WTC11 (cell line): ENCODE data around the gene CNPY4. TPM values are rescaled to one million over a fixed set of nuclear protein-coding genes. Genes with fewer than 3 reads are reported as not detected.

Source experiments
- ATAC-seq: fragments of 200-7000 bp; cut with Tn5 transposase; 2 replicates; pipeline ENCODE4 v1.10.0; 2021; ENCODE audit warnings: mild to moderate bottlenecking, moderate library complexity
- CTCF ChIA-PET: fragments of 300-600 bp; sonication (Branson Sonifier 250); formaldehyde crosslinking; loops from one replicate; lab custom pipeline; 2021; ENCODE audit warnings: antibody characterized with exemption; lab: Charles Lee
- POLR2A ChIA-PET: fragments of 350-600 bp; sonication (Branson Sonifier 250); formaldehyde crosslinking; loops from one replicate; lab custom pipeline; 2021; ENCODE audit warnings: antibody characterized with exemption; lab: Charles Lee
- DNase-seq: peaks from one replicate; pipeline ENCODE4 v3.0.0; 2021; ENCODE audit warnings: low spot score
- H3K27ac Mint-ChIP-seq: 2 replicates; pipeline ENCODE4 v1.8.0; 2021; ENCODE audit warnings: mixed read lengths
- H3K27me3 Mint-ChIP-seq: 2 replicates; pipeline ENCODE4 v1.8.0; 2021; ENCODE audit warnings: low read depth, mild to moderate bottlenecking, moderate library complexity, mixed read lengths
- H3K36me3 Mint-ChIP-seq: 2 replicates; pipeline ENCODE4 v1.8.0; 2021; ENCODE audit warnings: mixed read lengths
- H3K4me1 Mint-ChIP-seq: 2 replicates; pipeline ENCODE4 v1.8.0; 2022; ENCODE audit warnings: mixed read lengths
- H3K4me3 Mint-ChIP-seq: 2 replicates; pipeline ENCODE4 v1.8.0; 2021; ENCODE audit warnings: mild to moderate bottlenecking, moderate library complexity, mixed read lengths
- H3K9me3 Mint-ChIP-seq: 2 replicates; pipeline ENCODE4 v1.8.0; 2021; ENCODE audit warnings: mixed read lengths
- GRHL2 ChIP-seq: fragments of 250-450 bp; sonication (Bioruptor Pico); IDR thresholded peaks from 2 replicates; pipeline ENCODE4 v1.8.0; 2022; ENCODE audit warnings: mild to moderate bottlenecking, moderate library complexity; ENCODE audit not compliant: insufficient replicate concordance, severe bottlenecking
- JUN ChIP-seq: sonication (generic); formaldehyde crosslinking; IDR thresholded peaks from 2 replicates; pipeline ENCODE4 v1.8.0; 2023; ENCODE audit warnings: mild to moderate bottlenecking, missing genetic modification reagents
- RELA ChIP-seq: sonication (generic); formaldehyde crosslinking; IDR thresholded peaks from 2 replicates; pipeline ENCODE4 v1.8.1; 2022; ENCODE audit warnings: missing genetic modification reagents, mild to moderate bottlenecking, borderline replicate concordance
- SP1 ChIP-seq: sonication (generic); formaldehyde crosslinking; conservative IDR thresholded peaks from 2 replicates; pipeline ENCODE4 v1.8.1; 2022; ENCODE audit warnings: missing genetic modification reagents
- ZNF121 ChIP-seq: sonication (generic); formaldehyde crosslinking; IDR thresholded peaks from 2 replicates; pipeline ENCODE4 v1.8.0; 2023; ENCODE audit warnings: missing genetic modification reagents
- ZNF219 ChIP-seq: sonication (generic); formaldehyde crosslinking; IDR thresholded peaks from 2 replicates; pipeline ENCODE4 v1.8.0; 2023; ENCODE audit warnings: missing genetic modification reagents, mild to moderate bottlenecking, borderline replicate concordance
- ZNF263 ChIP-seq: sonication (generic); formaldehyde crosslinking; IDR thresholded peaks from 2 replicates; pipeline ENCODE4 v1.8.1; 2022; ENCODE audit warnings: low read depth, mild to moderate bottlenecking, moderate library complexity, missing genetic modification reagents
- total RNA-seq: library from RNA; stranded (reverse); gene quantifications from 3 replicates; pipeline ENCODE4 v1.2.3, GENCODE V29; 2021
- TF ChIP-seq, protein P1 (sequence below): sonication (generic); formaldehyde crosslinking; IDR thresholded peaks from 2 replicates; pipeline ENCODE4 v1.8.1; 2023; ENCODE audit warnings: mild to moderate bottlenecking, missing genetic modification reagents, borderline replicate concordance
- TF ChIP-seq, protein P2 (sequence below): sonication (generic); formaldehyde crosslinking; IDR thresholded peaks from 2 replicates; pipeline ENCODE4 v1.8.0; 2023; ENCODE audit warnings: missing genetic modification reagents, mild to moderate bottlenecking, borderline replicate concordance
- TF ChIP-seq, protein P3 (sequence below): sonication (generic); formaldehyde crosslinking; IDR thresholded peaks from 2 replicates; pipeline ENCODE4 v1.8.0; 2023; ENCODE audit warnings: missing genetic modification reagents

The CNPY4 gene
- total RNA-seq, 1 experiment from 2014 or later, result 15.1 TPM

DNA sequence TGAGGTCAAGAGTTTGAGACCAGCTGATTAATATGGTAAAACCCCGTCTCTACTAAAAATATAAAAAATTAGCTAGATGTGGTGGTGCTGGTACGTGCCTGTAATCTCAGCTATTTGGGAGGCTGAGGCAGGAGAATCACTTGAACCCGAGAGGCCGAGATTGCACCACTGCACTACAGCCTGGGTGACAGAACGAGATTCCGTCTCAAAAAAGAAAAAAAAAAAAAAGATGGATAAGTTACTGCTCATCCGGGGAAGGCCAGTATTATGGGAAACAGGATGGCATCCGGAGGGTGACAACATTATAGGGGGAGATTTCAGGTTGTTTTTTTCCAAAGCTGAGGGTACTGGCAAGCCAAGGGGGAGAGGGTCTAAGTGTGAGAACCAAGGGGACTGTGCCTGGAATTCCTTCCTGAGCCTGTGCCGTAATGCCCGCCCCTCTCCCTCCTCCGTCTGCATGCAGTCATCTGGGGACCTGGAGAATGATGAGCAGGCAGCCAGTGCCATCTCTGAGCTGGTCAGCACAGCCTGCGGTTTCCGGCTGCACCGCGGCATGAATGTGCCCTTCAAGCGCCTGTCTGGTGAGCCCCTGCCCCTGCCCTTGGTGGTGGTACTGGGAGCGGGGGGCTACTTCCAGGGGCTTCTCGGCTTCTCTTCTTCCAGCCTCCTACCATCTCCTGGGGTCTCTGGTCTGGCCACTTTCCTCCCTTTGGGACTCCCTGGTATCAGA, 33.7 kb downstream of the CNPY4 start (continued):
- TF ChIP-seq, protein P1, sequence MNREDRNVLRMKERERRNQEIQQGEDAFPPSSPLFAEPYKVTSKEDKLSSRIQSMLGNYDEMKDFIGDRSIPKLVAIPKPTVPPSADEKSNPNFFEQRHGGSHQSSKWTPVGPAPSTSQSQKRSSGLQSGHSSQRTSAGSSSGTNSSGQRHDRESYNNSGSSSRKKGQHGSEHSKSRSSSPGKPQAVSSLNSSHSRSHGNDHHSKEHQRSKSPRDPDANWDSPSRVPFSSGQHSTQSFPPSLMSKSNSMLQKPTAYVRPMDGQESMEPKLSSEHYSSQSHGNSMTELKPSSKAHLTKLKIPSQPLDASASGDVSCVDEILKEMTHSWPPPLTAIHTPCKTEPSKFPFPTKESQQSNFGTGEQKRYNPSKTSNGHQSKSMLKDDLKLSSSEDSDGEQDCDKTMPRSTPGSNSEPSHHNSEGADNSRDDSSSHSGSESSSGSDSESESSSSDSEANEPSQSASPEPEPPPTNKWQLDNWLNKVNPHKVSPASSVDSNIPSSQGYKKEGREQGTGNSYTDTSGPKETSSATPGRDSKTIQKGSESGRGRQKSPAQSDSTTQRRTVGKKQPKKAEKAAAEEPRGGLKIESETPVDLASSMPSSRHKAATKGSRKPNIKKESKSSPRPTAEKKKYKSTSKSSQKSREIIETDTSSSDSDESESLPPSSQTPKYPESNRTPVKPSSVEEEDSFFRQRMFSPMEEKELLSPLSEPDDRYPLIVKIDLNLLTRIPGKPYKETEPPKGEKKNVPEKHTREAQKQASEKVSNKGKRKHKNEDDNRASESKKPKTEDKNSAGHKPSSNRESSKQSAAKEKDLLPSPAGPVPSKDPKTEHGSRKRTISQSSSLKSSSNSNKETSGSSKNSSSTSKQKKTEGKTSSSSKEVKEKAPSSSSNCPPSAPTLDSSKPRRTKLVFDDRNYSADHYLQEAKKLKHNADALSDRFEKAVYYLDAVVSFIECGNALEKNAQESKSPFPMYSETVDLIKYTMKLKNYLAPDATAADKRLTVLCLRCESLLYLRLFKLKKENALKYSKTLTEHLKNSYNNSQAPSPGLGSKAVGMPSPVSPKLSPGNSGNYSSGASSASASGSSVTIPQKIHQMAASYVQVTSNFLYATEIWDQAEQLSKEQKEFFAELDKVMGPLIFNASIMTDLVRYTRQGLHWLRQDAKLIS (CRISPR knock-in tag), result no peak
- TF ChIP-seq GRHL2 (CRISPR knock-in tag) (no peak), RELA (no peak), SP1 (no peak)

DNA sequence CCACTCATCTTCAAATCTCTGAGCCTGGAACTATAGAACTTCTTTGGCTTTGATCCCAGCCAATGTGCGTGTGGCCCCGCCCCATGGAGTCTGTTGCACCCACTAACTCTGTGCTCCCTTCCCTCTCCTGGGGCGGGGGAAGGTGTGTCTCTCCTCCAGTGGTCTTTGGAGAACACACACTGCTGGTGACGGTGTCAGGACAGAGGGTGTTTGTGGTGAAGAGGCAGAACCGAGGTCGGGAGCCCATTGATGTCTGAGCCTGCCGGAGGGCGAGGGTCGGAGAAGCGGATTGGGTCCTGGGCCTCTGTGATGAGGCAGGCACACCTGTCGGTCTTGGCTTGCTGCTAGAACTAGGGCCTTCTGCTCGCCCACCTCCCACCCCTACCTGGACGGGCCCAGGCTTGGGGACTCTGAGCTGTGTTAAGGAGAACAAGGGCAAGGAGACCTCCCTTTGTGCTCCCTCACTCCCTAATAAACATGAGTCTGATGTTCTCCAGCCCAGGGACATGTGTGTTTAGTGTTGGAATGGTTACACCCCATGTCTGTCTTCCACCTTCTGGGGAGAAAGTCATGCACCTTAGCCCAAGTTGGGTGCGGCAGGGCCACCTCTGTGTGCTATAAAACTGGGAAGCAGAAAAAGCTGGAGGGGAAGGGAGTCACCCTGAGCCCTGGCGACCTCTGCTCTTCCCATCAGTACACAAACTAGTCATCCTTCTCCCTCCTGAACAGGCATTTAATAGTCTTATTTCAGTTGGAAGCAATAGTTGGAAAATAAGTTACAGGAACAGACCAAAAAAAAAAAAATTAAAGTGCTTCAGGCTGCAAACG, 34.5 kb downstream of the CNPY4 start:
- Mint-ChIP-seq H3K27ac (peak overlapping the region; percentile 27; the same call in 1 of the 2 replicates), H3K4me3 (no peak overlapping the region), H3K4me1 (peaks cover 36% of the 10 kb centered on the region)
- TF ChIP-seq ZNF263 (CRISPR knock-in tag) (no peak), ZNF121 (CRISPR knock-in tag) (0 out of 2 replicates have a peak, but pooled peaks have one; percentile 3), JUN (CRISPR knock-in tag) (no peak)
- TF ChIP-seq, all 79 proteins: peak for 1
- DNase-seq (no peak), ATAC-seq (no peak)
- no peaks in the 10 kb centered on the region for H3K27me3 Mint-ChIP-seq
- POLR2A ChIA-PET, result no interaction called here
- H3K9me3 Mint-ChIP-seq, result no peaks in the 10 kb centered on the region
- CTCF ChIA-PET, result interaction anchor here (1.5 kb wide), 1 partner anchor 23 kb away, joined by 5 read pairs; no protein-coding TSS in a partner anchor
- peaks cover 32% of the 10 kb centered on the region for H3K36me3 Mint-ChIP-seq

DNA sequence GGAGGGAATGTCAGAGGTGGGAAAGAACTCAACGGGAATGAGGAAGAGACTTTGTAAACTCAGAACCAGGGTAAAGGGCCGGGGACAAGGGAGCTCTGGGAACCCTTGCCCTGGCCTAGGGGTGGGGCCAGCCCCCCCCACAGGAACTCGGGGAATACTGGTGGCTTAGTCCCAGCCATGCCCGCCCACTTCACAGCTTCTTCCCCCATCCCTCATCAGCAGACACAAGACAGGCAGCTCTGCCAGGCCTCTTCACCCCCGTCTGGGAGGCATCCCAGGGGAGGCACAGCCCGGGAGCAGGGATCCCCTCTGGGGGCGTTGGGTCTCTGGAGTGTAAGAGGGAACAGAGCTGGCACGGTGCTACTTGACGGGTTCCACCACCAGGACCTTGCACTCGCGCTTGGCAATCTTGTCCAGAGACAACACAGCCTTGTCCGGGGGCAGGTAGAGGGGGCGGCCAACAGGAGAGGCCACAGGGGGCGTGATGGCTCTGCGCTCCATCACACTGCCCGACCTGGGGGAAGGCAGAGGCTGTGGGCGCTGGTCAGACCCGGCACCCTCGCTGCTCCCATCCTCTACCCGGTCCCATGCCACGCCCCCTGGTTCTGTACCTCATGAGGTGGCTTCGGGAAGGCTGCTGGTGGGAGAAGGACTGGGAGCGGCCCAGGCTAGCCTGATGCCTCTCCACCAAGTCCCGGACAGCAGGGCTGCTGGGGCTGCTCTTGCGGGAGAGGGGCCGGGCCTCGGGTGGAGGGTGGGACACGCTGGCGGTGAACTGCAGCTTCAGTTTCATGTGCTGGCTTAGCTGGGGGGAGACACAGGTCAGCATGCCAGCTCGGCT, 35.4 kb downstream of the CNPY4 start:
- TF ChIP-seq, protein P2, sequence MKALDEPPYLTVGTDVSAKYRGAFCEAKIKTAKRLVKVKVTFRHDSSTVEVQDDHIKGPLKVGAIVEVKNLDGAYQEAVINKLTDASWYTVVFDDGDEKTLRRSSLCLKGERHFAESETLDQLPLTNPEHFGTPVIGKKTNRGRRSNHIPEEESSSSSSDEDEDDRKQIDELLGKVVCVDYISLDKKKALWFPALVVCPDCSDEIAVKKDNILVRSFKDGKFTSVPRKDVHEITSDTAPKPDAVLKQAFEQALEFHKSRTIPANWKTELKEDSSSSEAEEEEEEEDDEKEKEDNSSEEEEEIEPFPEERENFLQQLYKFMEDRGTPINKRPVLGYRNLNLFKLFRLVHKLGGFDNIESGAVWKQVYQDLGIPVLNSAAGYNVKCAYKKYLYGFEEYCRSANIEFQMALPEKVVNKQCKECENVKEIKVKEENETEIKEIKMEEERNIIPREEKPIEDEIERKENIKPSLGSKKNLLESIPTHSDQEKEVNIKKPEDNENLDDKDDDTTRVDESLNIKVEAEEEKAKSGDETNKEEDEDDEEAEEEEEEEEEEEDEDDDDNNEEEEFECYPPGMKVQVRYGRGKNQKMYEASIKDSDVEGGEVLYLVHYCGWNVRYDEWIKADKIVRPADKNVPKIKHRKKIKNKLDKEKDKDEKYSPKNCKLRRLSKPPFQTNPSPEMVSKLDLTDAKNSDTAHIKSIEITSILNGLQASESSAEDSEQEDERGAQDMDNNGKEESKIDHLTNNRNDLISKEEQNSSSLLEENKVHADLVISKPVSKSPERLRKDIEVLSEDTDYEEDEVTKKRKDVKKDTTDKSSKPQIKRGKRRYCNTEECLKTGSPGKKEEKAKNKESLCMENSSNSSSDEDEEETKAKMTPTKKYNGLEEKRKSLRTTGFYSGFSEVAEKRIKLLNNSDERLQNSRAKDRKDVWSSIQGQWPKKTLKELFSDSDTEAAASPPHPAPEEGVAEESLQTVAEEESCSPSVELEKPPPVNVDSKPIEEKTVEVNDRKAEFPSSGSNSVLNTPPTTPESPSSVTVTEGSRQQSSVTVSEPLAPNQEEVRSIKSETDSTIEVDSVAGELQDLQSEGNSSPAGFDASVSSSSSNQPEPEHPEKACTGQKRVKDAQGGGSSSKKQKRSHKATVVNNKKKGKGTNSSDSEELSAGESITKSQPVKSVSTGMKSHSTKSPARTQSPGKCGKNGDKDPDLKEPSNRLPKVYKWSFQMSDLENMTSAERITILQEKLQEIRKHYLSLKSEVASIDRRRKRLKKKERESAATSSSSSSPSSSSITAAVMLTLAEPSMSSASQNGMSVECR (CRISPR knock-in tag), result 0 out of 2 replicates have a peak, but pooled peaks have one; percentile 39
- TF ChIP-seq, protein P3, sequence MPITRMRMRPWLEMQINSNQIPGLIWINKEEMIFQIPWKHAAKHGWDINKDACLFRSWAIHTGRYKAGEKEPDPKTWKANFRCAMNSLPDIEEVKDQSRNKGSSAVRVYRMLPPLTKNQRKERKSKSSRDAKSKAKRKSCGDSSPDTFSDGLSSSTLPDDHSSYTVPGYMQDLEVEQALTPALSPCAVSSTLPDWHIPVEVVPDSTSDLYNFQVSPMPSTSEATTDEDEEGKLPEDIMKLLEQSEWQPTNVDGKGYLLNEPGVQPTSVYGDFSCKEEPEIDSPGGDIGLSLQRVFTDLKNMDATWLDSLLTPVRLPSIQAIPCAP, result no peak
- no peak for TF ChIP-seq ZNF219 (CRISPR knock-in tag)
- no peaks in the 10 kb centered on the region for H3K27me3 Mint-ChIP-seq
- no peak overlapping the region for H3K4me3 Mint-ChIP-seq
- H3K9me3 Mint-ChIP-seq, result no peaks in the 10 kb centered on the region
- no peak for DNase-seq
- CTCF ChIA-PET, result interaction anchor here (1.5 kb wide), 1 partner anchor 24 kb away, joined by 5 read pairs; no protein-coding TSS in a partner anchor
- H3K36me3 Mint-ChIP-seq, result peaks cover 32% of the 10 kb centered on the region
- ATAC-seq, result no peak
- peaks cover 39% of the 10 kb centered on the region for H3K4me1 Mint-ChIP-seq
- H3K27ac Mint-ChIP-seq, result no peak overlapping the region; the same call in 1 of the 2 replicates
- POLR2A ChIA-PET, result interaction anchor here (0.7 to 1.0 kb wide), 2 partner anchors 13 to 22 kb away, joined by 3 read pairs; no protein-coding TSS in a partner anchor
